ENCODE results near the gene REL. TPM values are rescaled to one million over a fixed set of nuclear protein-coding genes. Genes with fewer than 3 reads are reported as not detected.

The REL gene
- total and polyA plus RNA-seq, 4 donors = 0.74 to 23.8 (median 8.7) TPM

DNA sequence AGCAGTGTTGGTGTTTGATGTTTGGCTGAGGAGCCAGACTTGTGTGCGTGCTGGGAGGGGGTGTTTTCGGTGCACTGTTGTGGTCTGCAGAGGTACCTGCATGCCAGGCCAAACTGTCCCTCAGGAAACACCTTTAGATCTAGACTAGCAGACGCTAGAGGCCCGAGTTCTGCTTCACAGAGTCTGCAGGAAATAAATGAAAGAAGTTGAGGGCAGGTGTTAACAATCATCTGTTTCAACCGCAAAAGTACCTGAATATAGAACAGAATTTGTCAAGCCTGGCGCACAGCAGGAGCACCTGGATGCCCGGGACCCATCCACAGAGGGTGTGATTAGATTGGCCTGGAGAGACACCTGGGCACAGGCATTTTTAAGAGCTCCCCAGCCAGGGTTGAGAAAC, 40.5 kb upstream of the REL start:
- intact Hi-C loops (cut with DNase I) = no loop called here
- no peaks in the 10 kb centered on the region for H3K36me3 ChIP-seq (ENCODE audit: control insufficient read depth in 1 of 2, insufficient read depth in 2 of 2, low read length in 1 of 2)
- no peak for DNase-seq
- 81 to 87% methylated on average over 7 of the region's 7 CpGs for WGBS, 2 donors
- H3K4me1 ChIP-seq (ENCODE audit: control insufficient read depth in 1 of 2, insufficient read depth in 2 of 2, low read length in 2 of 2) = no peaks in the 10 kb centered on the region
- ATAC-seq (ENCODE audit: low FRiP score) = no peak
- peaks cover 0 to 5% of the 10 kb centered on the region in 2 donors for H3K27me3 ChIP-seq (ENCODE audit: control insufficient read depth in 1 of 2, insufficient read depth in 2 of 2, low read length in 1 of 2)
- no peak overlapping the region for H3K27ac ChIP-seq (ENCODE audit: low read depth in 1 of 2, low read length in 2 of 2)
- H3K9me3 ChIP-seq (ENCODE audit: control insufficient read depth, low read length) = no peaks in the 10 kb centered on the region
- H3K4me3 ChIP-seq (ENCODE audit: low read length in 2 of 2) = no peak overlapping the region

DNA sequence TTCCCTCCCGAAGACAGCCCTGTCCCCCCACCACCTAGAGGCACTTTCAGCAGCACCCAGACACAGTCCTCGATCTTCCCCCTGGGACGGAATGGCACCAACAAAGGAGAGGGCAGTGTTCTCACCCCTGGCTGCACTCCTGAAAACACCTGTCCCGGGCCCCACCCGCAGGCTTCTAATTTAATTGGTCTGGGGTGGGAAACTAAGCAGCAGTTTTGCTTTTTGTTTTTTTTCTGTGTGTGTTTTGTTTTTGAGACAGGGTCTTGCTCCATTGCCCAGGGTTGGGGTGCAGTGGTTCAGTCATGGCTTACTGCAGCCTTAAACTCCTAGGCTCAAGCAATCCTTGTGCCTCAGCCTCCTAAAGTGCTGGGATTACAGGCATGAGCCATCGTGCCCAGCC, 38.4 kb upstream of the REL start:
- DNase-seq (no peak), ATAC-seq (ENCODE audit: low FRiP score) (no peak)
- Histone ChIP-seq H3K27me3 (ENCODE audit: control insufficient read depth in 1 of 2, insufficient read depth in 2 of 2, low read length in 1 of 2) (no peaks in the 10 kb centered on the region), H3K36me3 (ENCODE audit: control insufficient read depth in 1 of 2, insufficient read depth in 2 of 2, low read length in 1 of 2) (no peaks in the 10 kb centered on the region), H3K9me3 (ENCODE audit: control insufficient read depth, low read length) (no peaks in the 10 kb centered on the region), H3K4me1 (ENCODE audit: control insufficient read depth in 1 of 2, insufficient read depth in 2 of 2, low read length in 2 of 2) (no peaks in the 10 kb centered on the region), H3K27ac (ENCODE audit: low read depth in 1 of 2, low read length in 2 of 2) (no peak overlapping the region), H3K4me3 (ENCODE audit: low read length in 2 of 2) (no peak overlapping the region)
- WGBS, 2 donors = 82 to 88% methylated on average over 6 of the region's 6 CpGs
- intact Hi-C loops (cut with DNase I) = no loop called here

DNA sequence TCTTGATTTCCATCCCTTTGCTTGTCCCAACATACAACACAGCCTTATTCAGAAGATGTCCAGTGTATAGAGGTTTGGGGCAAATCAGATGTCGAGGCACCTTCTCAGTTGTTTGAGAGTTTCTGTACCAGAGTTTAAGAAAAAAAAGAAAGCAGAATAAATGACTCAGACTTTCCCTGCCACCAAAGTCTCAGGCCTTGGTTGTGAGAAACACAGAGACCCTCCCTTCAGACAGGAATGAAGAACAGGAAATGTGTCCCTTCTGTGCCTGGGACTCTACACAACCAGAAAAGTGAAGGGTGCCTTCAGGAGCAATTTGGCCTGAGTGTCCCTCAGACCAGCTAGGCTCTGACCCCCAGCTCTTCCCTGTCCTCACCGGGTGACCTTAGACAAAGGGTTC, 37.3 kb upstream of the REL start:
- WGBS, 2 donors = 84 to 88% methylated on average over 2 of the region's 2 CpGs
- no peaks in the 10 kb centered on the region for H3K36me3 ChIP-seq (ENCODE audit: control insufficient read depth in 1 of 2, insufficient read depth in 2 of 2, low read length in 1 of 2)
- intact Hi-C loops (cut with DNase I) = no loop called here
- H3K4me1 ChIP-seq (ENCODE audit: control insufficient read depth in 1 of 2, insufficient read depth in 2 of 2, low read length in 2 of 2) = no peaks in the 10 kb centered on the region
- no peaks in the 10 kb centered on the region for H3K27me3 ChIP-seq (ENCODE audit: control insufficient read depth in 1 of 2, insufficient read depth in 2 of 2, low read length in 1 of 2)
- no peak for DNase-seq
- no peak overlapping the region for H3K4me3 ChIP-seq (ENCODE audit: low read length in 2 of 2)
- ATAC-seq (ENCODE audit: low FRiP score) = no peak
- no peaks in the 10 kb centered on the region for H3K9me3 ChIP-seq (ENCODE audit: control insufficient read depth, low read length)
- no peak overlapping the region for H3K27ac ChIP-seq (ENCODE audit: low read depth in 1 of 2, low read length in 2 of 2)

DNA sequence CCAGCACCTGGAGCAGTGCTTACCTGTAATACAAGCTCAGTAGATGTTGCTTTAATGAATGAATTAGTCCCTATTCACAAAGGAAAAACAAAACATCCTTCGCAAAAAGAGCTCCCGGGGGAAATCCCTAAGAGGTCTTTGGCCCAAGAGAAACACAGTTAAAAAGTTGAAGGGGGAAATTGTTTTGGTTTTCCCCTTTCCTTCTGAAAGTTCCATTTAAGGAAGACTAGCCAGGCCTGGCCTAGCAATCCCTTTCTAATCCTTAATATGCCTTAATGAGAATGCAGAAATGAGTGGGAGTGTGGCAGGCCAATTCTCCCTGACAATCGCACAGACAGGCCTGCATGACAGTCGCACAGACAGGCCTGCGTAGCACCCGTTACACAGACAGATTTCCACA, 33.5 kb upstream of the REL start:
- intact Hi-C loops (cut with DNase I) = no loop called here
- Histone ChIP-seq H3K27ac (ENCODE audit: low read depth in 1 of 2, low read length in 2 of 2) (no peak overlapping the region), H3K4me3 (ENCODE audit: low read length in 2 of 2) (no peak overlapping the region), H3K9me3 (ENCODE audit: control insufficient read depth, low read length) (no peaks in the 10 kb centered on the region), H3K4me1 (ENCODE audit: control insufficient read depth in 1 of 2, insufficient read depth in 2 of 2, low read length in 2 of 2) (no peaks in the 10 kb centered on the region), H3K36me3 (ENCODE audit: control insufficient read depth in 1 of 2, insufficient read depth in 2 of 2, low read length in 1 of 2) (no peaks in the 10 kb centered on the region), H3K27me3 (ENCODE audit: control insufficient read depth in 1 of 2, insufficient read depth in 2 of 2, low read length in 1 of 2) (no peaks in the 10 kb centered on the region)
- WGBS, 2 donors = 50 to 52% methylated on average over 6 of the region's 6 CpGs
- ATAC-seq (ENCODE audit: low FRiP score) (no peak), DNase-seq (no peak)

DNA sequence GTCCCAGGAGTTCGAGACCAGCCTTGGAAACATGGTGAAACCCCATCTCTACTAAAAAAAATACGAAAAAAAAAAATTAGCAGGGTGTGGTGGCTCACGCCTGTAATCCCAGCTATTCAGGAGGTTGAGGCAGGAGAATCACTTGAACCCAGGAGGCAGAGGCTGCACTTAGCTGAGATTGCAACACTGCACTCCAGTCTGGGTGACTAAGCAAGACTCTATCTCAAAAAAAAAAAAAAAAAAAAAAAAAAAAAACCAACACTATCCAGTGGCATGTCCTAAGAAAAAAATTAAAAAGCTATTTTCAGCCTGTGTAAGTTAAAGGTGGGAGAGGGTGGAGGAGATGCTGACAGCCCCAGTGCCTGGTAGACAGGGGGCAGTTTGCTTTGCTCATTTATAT, 32.2 kb upstream of the REL start:
- no peak for ATAC-seq (ENCODE audit: low FRiP score)
- H3K27ac ChIP-seq (ENCODE audit: low read depth in 1 of 2, low read length in 2 of 2) = no peak overlapping the region
- no peaks in the 10 kb centered on the region for H3K36me3 ChIP-seq (ENCODE audit: control insufficient read depth in 1 of 2, insufficient read depth in 2 of 2, low read length in 1 of 2)
- intact Hi-C loops (cut with DNase I) = no loop called here
- WGBS, 2 donors = 90 to 93% methylated on average over 3 of the region's 3 CpGs
- no peaks in the 10 kb centered on the region for H3K4me1 ChIP-seq (ENCODE audit: control insufficient read depth in 1 of 2, insufficient read depth in 2 of 2, low read length in 2 of 2)
- no peak overlapping the region for H3K4me3 ChIP-seq (ENCODE audit: low read length in 2 of 2)
- no peak for DNase-seq
- no peaks in the 10 kb centered on the region for H3K27me3 ChIP-seq (ENCODE audit: control insufficient read depth in 1 of 2, insufficient read depth in 2 of 2, low read length in 1 of 2)
- no peaks in the 10 kb centered on the region for H3K9me3 ChIP-seq (ENCODE audit: control insufficient read depth, low read length)

DNA sequence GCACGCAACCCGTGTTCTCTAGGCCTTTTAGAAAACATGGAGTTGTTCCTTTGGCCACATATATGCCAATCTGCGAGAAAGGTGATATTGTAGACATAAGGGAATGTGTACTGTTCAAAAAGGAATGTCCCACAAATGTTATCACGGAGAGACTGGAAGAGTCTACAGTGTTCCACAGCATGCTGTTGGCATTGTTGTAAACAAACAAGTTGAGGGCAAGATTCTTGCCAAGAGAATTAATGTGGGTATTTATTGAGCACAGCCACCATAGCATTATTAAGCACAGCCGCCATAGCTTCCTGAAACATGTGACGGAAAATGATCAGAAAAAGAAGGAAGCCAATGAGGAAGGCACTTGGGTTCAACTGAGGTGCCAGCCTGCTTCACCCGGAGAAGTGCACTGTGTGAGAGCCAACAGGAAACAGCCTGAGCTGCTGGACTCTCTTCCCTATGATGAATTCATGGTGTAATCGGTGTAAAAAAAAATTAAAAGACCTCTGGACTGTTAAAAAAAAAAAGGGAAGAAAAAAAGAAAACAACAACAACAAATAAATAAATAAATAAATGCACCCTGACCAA, 29.0 kb upstream of the REL start:
- ATAC-seq (ENCODE audit: low FRiP score) (no peak), DNase-seq (peak in 1 of 2 donors; percentile 69)
- WGBS, 2 donors = 86 to 88% methylated on average over 8 of the region's 8 CpGs
- intact Hi-C loops (cut with DNase I) = no loop called here
- no peaks in the 10 kb centered on the region for H3K9me3 ChIP-seq (ENCODE audit: control insufficient read depth, low read length)
- H3K27ac ChIP-seq (ENCODE audit: low read depth in 1 of 2, low read length in 2 of 2) = no peak overlapping the region
- H3K36me3 ChIP-seq (ENCODE audit: control insufficient read depth in 1 of 2, insufficient read depth in 2 of 2, low read length in 1 of 2) = no peaks in the 10 kb centered on the region
- no peaks in the 10 kb centered on the region for H3K4me1 ChIP-seq (ENCODE audit: control insufficient read depth in 1 of 2, insufficient read depth in 2 of 2, low read length in 2 of 2)
- no peaks in the 10 kb centered on the region for H3K27me3 ChIP-seq (ENCODE audit: control insufficient read depth in 1 of 2, insufficient read depth in 2 of 2, low read length in 1 of 2)
- no peak overlapping the region for H3K4me3 ChIP-seq (ENCODE audit: low read length in 2 of 2)

DNA sequence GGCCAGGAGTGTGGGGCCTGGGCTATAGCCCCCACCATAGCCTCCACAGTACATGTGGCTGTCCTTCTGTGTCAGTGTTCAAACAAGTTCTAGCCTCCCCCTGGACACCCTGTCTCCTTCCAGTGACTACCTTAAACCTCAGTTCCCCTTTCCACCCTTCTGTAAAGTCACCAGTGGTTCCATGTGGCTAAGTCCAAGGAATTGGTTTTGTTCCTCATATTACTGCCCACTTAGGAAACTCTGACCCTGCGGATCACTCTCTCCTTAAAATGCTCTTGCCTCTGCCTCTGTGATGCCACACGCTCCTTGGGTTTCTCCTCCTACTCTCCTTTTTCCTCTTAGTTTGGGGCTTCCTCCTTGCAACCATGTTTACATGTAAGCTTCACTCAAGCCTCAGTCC, 27.8 kb upstream of the REL start:
- intact Hi-C loops (cut with DNase I) = no loop called here
- WGBS, 2 donors = 85 to 92% methylated on average over 2 of the region's 2 CpGs
- Histone ChIP-seq H3K4me3 (ENCODE audit: low read length in 2 of 2) (no peak overlapping the region), H3K9me3 (ENCODE audit: control insufficient read depth, low read length) (no peaks in the 10 kb centered on the region), H3K4me1 (ENCODE audit: control insufficient read depth in 1 of 2, insufficient read depth in 2 of 2, low read length in 2 of 2) (no peaks in the 10 kb centered on the region), H3K36me3 (ENCODE audit: control insufficient read depth in 1 of 2, insufficient read depth in 2 of 2, low read length in 1 of 2) (no peaks in the 10 kb centered on the region), H3K27me3 (ENCODE audit: control insufficient read depth in 1 of 2, insufficient read depth in 2 of 2, low read length in 1 of 2) (no peaks in the 10 kb centered on the region), H3K27ac (ENCODE audit: low read depth in 1 of 2, low read length in 2 of 2) (no peak overlapping the region)
- DNase-seq (no peak), ATAC-seq (ENCODE audit: low FRiP score) (no peak)

DNA sequence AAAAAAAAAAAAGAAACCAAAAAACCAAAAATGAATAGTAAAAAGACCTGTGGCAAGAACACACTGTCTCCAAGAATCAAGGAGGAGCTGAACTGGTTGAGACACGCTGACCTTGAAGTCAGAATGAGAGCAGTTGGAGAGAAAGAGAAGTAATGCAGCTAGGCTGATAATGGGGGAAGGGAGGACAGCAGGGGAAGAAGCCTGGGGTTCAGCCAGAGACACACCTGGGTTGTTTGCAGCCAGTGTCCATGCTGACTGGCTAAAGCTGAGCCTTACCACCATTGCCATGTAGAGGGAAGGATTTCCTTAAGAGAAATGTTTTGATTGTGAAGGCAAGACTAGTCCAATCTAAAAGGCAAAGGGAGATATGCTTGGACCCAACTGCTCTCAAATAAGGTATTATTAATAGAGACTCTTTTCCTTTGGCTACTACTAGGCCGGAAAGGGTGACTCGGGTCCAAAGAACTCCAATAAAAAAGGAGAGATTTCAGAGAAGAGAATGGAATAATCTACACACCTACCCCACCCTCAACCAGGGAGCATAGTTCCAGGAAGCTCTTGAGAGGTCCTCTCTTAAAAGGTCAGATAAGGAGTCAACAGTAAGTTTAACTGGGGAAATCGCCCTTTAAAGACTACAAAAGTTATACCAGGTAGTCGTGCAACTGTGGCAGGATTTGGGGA, 25.2 kb upstream of the REL start:
- 76 to 79% methylated on average over 5 of the region's 5 CpGs for WGBS, 2 donors
- DNase-seq = no peak

DNA sequence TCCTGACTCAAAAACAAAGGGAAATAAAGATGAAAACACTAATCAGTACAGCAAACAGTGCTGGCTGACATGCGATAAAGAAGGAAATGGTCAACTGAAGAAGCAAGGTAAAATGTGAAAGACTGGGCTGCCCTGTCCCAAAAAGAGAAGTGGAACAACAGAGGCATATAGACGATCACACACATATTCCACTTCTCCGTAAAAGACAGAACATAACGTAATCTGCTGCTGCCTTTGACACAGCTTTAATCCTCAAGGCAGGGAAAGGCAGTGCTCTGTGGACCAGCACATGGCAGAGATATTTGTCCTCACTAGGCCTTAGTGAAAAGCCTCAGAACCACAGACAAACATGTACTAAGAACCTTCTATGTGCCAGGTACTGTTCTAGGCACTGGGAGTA, 24.3 kb upstream of the REL start:
- intact Hi-C loops (cut with DNase I) = no loop called here
- DNase-seq (no peak), ATAC-seq (ENCODE audit: low FRiP score) (no peak)
- Histone ChIP-seq H3K36me3 (ENCODE audit: control insufficient read depth in 1 of 2, insufficient read depth in 2 of 2, low read length in 1 of 2) (no peaks in the 10 kb centered on the region), H3K4me1 (ENCODE audit: control insufficient read depth in 1 of 2, insufficient read depth in 2 of 2, low read length in 2 of 2) (no peaks in the 10 kb centered on the region), H3K27me3 (ENCODE audit: control insufficient read depth in 1 of 2, insufficient read depth in 2 of 2, low read length in 1 of 2) (no peaks in the 10 kb centered on the region), H3K4me3 (ENCODE audit: low read length in 2 of 2) (no peak overlapping the region), H3K27ac (ENCODE audit: low read depth in 1 of 2, low read length in 2 of 2) (no peak overlapping the region), H3K9me3 (ENCODE audit: control insufficient read depth, low read length) (no peaks in the 10 kb centered on the region)
- 93 to 95% methylated on average over 4 of the region's 4 CpGs for WGBS, 2 donors

More for the DNA sequence above, 25.2 kb upstream of the REL start:
- Histone ChIP-seq H3K27ac (ENCODE audit: low read depth in 1 of 2, low read length in 2 of 2) (no peak overlapping the region), H3K4me1 (ENCODE audit: control insufficient read depth in 1 of 2, insufficient read depth in 2 of 2, low read length in 2 of 2) (no peaks in the 10 kb centered on the region), H3K9me3 (ENCODE audit: control insufficient read depth, low read length) (no peaks in the 10 kb centered on the region), H3K27me3 (ENCODE audit: control insufficient read depth in 1 of 2, insufficient read depth in 2 of 2, low read length in 1 of 2) (no peaks in the 10 kb centered on the region), H3K36me3 (ENCODE audit: control insufficient read depth in 1 of 2, insufficient read depth in 2 of 2, low read length in 1 of 2) (no peaks in the 10 kb centered on the region), H3K4me3 (ENCODE audit: low read length in 2 of 2) (no peak overlapping the region)
- no peak for ATAC-seq (ENCODE audit: low FRiP score)
- intact Hi-C loops (cut with DNase I) = no loop called here

Measured in aorta (tissue), 5 donors.